HG03039 (cell line): ENCODE measurements around the gene STX7.
"Not testable (repeated sequence)": the region's sequence is repeated elsewhere in the genome, so short reads cannot be mapped to it uniquely, and the experiment has no call there.

Experiments used
- ATAC-seq: cut with Tn5 transposase; IDR thresholded peaks from one replicate; pipeline ENCODE4 v1.9.1; 2021; ENCODE audit warnings: mild to moderate bottlenecking, moderate library complexity; ENCODE audit not compliant: unreplicated experiment

The STX7 gene, protein sequence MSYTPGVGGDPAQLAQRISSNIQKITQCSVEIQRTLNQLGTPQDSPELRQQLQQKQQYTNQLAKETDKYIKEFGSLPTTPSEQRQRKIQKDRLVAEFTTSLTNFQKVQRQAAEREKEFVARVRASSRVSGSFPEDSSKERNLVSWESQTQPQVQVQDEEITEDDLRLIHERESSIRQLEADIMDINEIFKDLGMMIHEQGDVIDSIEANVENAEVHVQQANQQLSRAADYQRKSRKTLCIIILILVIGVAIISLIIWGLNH

GRCh38 chr6:132512638-132513632 lies at the start of gene STX7:
Gene STX7 (minus strand): TSS chr6:132513116. CDS start chr6:132503530, 9,586 bp downstream.
- ATAC-seq, result peak; percentile 90

- ATAC-seq, result not testable (repeated sequence)
These were observed 47.2 kb upstream of the STX7 start for GRCh38 chr6:132560087-132560486.

GRCh38 chr6:132552372-132552771 lies 39.5 kb upstream of the STX7 start, which contains the start of gene TAAR8:
Gene TAAR8 (plus strand): TSS chr6:132552672. CDS start chr6:132552693, 21 bp downstream.
- ATAC-seq, result no peak

GRCh38 chr6:132551214-132551613 lies 38.3 kb upstream of the STX7 start:
- no peak for ATAC-seq

DNA sequence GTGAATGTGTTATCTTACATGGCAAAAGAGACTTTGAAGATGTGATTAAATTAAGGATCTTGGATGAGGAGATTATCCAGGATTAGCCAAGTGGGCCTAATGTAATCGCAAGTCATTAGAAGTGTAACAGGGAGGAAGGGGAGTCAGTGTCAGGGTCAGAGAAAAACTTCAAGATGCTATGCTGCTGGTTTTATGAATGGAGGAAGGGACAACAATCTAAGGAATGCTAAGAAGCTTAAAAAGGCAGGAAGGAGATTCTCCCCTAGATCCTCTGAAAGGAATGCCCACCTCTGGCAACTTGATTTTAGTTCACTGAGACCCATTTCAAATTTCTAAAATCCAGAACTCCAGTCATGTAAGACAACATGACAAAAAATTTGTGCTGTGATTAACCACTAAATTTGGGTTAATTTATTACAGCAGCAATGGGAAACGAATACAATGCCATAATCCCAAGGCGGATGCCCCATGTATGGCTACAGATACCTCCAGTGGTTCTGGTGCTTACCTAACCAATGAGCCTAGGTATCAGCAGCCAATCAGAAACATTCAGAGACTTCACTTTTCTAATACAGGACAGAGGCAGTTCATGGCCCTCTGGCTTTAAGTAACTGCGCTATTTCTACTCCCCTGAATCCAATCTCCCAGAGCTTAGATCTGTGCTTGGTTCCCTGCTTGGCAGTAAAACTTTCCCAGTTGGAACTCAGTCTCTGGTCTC lies 36.0 kb upstream of the STX7 start:
- ATAC-seq, result no peak

- ATAC-seq, result no peak
These were observed 31.9 kb upstream of the STX7 start for GRCh38 chr6:132544826-132545225.

DNA sequence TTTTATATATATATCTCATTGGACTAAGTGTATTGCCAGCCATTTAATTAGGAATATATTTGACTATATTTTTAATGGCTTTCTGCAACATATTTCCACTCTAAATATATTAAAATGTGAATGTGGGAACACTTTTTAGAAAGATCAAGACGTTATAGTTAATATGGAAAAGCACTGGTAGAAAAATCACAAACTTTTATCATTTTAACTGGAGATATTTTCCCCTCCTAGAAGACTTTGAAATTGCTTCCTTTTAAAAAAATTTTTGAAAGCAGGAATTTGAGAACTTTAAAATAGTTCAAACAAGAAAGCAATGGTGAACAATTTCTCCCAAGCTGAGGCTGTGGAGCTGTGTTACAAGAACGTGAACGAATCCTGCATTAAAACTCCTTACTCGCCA lies 25.1 kb upstream of the STX7 start, which contains the start of gene TAAR9:
TAAR9 (plus strand) TSS at position 301 of the 400 bp plus-strand sequence; CDS start at position 314, 13 bp downstream.
- ATAC-seq, result no peak

DNA sequence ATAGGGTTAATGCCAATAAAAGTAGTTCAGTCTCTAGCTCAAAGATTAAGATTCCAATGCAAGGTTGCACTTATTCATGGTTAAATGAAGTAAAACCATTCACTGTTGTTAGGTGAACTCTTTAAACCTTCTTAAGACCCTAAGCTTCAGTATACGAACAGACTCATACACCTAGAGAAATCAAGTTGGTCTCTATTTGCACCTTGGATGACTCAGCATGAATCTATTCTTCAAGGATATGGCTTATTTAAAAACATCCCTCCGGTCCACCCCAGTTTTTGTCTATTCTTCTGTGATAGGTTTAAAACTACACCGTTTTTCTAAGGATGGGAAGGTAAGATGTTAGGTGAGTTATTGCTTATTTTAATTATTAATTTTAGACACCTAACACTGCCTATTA lies 24.2 kb upstream of the STX7 start:
- ATAC-seq, result no peak

DNA sequence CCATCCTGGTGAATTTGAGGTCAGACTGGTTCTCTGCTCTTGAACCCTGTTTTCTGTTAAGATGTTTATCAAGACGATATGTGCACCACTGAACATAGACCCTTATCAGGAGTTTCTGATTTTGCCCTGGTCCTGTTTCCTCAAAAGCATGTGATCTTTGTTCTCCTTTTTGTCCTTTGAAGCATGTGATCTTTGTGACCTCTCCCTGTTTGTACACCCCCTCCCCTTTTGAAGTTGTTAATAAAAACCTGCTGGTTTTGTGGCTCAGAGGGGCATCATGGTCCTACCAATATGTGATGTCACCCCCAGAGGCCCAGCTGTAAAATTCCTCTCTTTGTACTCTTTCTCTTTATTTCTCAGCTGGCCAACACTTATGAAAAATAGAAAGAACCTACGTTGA lies 21.6 kb upstream of the STX7 start:
- not testable (repeated sequence) for ATAC-seq

DNA sequence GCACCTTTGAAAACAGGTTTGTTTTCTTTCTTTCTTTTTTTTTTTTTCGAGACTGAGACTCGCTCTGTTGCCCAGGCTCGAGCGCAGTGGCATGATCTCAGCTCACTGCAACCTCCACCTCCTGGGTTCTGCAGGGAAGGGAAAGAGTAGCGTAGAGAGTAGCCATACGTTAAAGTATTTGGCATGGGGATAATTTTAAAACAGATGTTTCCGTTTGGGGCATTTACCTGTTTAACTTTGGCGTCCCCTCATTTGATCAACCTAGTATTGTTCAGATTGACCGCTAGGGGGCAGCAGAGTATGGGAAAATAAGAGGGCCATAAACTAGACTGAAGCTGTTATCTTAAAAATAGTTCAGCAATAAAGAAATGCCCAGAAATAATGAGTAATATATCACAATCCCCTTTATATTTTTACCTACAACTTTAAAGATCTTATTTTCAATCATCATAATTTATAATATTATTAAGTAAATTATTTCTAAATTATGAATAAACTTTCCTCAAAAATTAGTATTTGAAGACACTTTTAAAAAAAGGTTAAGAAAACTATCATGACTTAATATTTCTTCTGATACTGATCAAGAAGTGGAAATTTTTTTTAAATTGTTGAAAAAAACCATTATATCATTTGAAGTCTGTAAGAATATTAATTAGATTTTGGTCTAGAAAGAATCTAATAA lies 17.5 kb upstream of the STX7 start:
- ATAC-seq, result no peak

- no peak for ATAC-seq
These were observed 14.9 kb upstream of the STX7 start for GRCh38 chr6:132527791-132528190.

DNA sequence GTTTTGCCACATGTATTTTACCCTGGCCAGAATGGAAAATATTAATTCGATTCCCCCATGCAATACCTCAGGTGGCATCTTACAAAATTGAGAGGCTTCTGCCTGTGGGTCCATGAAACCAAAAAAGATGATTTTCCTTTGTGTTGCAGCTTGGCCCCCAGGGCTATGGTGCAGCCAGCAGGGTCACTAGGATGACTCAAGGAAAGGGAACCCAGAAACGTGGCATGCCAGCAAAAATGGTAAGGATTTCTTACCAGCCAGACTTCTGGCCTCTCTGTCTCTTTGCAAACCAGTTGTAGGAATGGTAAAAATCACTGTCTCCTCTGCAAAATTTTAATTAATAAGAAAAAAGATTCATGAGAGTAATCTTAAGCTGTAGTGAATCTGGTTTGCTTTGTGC lies 13.5 kb upstream of the STX7 start:
- no peak for ATAC-seq

DNA sequence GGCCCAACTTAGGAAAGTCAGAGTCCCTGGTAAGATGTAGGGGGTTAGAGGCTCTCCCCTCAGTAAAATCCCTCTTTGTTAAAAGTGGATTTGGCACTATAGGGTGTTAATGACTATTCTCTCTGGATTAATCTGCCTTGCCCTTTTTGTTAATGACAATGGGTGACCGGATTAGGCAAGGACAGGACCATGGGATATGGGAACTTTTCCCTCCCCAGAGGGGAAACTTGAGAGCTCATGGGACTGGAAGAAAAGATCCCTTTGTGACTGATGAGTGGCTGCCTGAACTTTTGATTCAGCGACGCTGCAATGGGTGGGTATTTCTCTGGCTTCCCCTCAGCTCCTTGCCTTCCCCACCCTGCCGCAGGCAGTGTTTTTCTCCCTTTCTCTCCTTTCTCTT lies 12.9 kb upstream of the STX7 start:
- no peak for ATAC-seq

DNA sequence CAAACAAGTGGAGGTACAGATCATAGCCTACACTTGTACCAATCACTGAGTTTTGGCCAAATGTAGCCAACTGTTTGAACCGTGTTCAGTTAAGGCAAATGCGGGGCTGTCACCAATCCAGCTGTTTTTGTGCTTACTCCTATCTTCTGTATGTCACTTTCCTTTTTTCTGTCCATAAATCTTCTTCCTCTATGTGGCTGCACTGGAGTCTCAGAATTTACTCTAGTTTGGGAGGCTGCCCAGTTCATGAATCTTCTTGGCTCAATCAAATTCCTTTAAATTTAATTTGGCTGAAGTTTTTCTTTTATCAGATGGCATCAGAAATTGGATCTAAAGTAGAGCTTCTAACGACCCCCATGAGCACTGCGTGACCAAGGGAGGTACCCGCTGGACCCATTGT lies 11.7 kb upstream of the STX7 start:
- ATAC-seq, result no peak

DNA sequence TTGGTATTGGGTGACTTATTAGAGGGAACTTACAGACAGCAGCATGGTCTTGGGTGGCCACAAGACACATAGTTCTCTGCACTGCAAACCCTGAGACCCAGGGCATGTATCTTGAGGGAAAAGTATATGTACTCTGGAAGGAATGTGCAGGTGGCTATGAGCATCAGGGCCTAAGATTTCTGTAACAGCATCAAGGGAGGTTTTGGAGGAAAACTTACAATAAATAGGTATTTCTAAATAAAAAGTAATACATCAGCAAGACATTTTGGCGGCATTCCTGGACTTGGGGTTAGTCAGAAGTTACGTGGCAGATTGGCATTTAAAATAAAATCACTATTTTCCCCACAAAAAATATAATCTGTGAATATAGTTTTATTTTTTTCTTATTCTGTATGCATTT lies 8.0 kb upstream of the STX7 start:
- ATAC-seq, result no peak

GRCh38 chr6:132515386-132515785 lies 2.5 kb upstream of the STX7 start:
- ATAC-seq, result no peak

DNA sequence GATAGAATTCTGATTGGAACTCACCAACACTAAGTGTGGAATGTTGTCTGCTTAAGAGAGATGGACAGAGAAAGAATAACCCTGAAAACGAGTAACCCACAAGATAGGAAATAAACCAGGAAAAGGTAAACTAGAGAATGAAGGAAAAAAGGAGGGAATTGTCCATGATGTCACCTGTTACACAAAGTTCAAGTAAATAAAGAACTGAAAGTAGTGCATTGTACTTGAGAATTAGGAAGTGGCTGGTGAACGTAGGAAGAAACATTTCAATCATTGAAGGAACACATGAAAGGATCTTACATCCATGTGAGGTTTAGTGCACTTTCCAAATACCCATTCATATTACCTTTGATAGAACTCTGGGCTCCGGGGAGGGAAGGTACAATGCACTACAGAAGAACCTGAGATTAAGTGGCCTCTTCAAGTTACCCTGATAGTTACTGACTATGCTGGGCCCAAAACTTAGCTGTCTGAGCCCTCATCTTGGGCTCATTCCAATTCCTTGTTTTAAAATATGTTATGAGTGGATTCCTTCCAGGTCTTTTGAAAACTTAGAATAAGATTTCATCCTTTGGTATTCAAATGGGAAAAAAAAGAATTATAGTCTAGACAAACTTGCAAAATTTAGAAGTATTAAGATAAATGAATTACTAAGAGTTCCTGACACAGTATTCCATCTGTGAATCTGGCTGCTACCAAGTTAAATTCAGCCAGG lies 1.1 kb upstream of the STX7 start:
- no peak for ATAC-seq

DNA sequence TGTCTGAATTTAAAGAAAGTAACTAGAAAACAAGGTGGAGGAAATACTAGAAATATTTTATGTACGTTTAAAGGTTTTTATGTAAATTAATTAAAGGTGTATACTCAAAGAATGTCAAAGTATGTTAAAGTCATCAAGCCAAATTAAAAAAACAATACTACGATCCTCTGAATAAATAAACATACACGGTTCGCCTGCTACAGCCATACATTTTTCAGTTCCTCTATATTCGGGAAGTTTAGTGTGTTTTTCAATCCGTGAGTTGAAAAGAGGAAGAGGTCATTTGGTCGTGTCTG lies 626 bp downstream of the STX7 start:
- ATAC-seq, result no peak

- no peak for ATAC-seq
These were observed 1.1 kb downstream of the STX7 start for GRCh38 chr6:132511831-132512220.

- no peak for ATAC-seq
These were observed 1.6 kb downstream of the STX7 start for GRCh38 chr6:132511210-132511830.
